ENCODE data around the gene PRDM5. TPM values are rescaled to one million over a fixed set of nuclear protein-coding genes. Genes with fewer than 3 reads are reported as not detected.

Gene PRDM5
- total and polyA plus RNA-seq, 9 of the 15 experiments (the other 6 are each of a cell fraction or from before 2014, with no cell fraction given) = not detected

GRCh38 chr4:120850018-120850599 is 72.4 kb downstream of the PRDM5 start:
- no peaks in the 10 kb centered on the region for H3K9me1 ChIP-seq (ENCODE audit: control insufficient read depth, insufficient read depth, low read length)
- POLR2A ChIA-PET = no interaction called here
- CTCF ChIA-PET (ENCODE audit: low intra/inter-chr PET ratio) = no interaction called here
- no peaks in the 10 kb centered on the region for H3K27me3 ChIP-seq (ENCODE audit: control insufficient read depth in 2 of 2, insufficient read depth in 2 of 2, low read length in 2 of 2)
- no peak overlapping the region for H2AFZ ChIP-seq (ENCODE audit: low read depth, low read length)
- H3K27ac ChIP-seq (ENCODE audit: extremely low read depth, low read depth, low read length) = no peak overlapping the region
- no TSS peak for BruUV-seq (replicated peaks)
- in situ Hi-C loops (cut with MboI) = no loop called here
- intact Hi-C loops (cut with micrococcal nuclease) = no loop called here
- no peaks in the 10 kb centered on the region for H3K4me1 ChIP-seq (replicated peaks in 1 of 2; ENCODE audit: control insufficient read depth in 2 of 2, insufficient read depth in 2 of 2, low read length in 2 of 2)
- H3K9me3 ChIP-seq (replicated peaks; ENCODE audit: control insufficient read depth, insufficient read depth, low read depth, low read length) = no peaks in the 10 kb centered on the region
- no peak overlapping the region for H3K4me3 ChIP-seq
- no peaks in the 10 kb centered on the region for H3K79me2 ChIP-seq (ENCODE audit: control insufficient read depth, insufficient read depth, low read length)
- 5% methylated on average over 3 of the region's 3 CpGs for WGBS (ENCODE audit: insufficient coverage, low coverage, missing lambda C conversion rate)
- TF ChIP-seq LEF1 (IDR thresholded peaks at IDR 0.05) (no peak), ZFP36 (IDR thresholded peaks at IDR 0.05; ENCODE audit: low read depth, low read length, partially characterized antibody) (no peak), ELK1 (CRISPR knock-in tag; IDR thresholded peaks at IDR 0.05) (no peak), ZNF354B (CRISPR knock-in tag; IDR thresholded peaks at IDR 0.05) (no peak), SMAD3 (CRISPR knock-in tag; conservative IDR thresholded peaks at IDR 0.05) (no peak), MLLT1 (IDR thresholded peaks at IDR 0.05) (no peak)
- ATAC-seq = no peak
- no peak for DNase-seq (ENCODE audit: extremely low read depth in 1 of 4, low spot score in 3 of 4)
- FAIRE-seq = no peak
- no peak overlapping the region for H3K9ac ChIP-seq (ENCODE audit: insufficient read depth in 1 of 2, low read depth in 2 of 2, low read length in 2 of 2)
- no peak overlapping the region for H3K4me2 ChIP-seq (ENCODE audit: insufficient read depth, low read length)
- no peaks in the 10 kb centered on the region for H4K20me1 ChIP-seq (replicated peaks; ENCODE audit: control insufficient read depth, insufficient read depth, low read length)
- H3K36me3 ChIP-seq (ENCODE audit: control insufficient read depth, insufficient read depth, low read length) = no peaks in the 10 kb centered on the region
